Suprapubic skin (tissue), 4 donors: ENCODE data around the gene PTPN14.

Experiments used
- EP300 ChIP-seq: sonication (generic); formaldehyde crosslinking; IDR thresholded peaks from one replicate; pipeline ENCODE4 v1.6.1; 2017; ENCODE audit warnings: antibody characterized with exemption
- POLR2A ChIP-seq, 2 donors: fragments of 450-650 bp; IDR thresholded peaks; one replicate each; pipeline ENCODE4 v1.6.1; 2017; ENCODE audit warnings: antibody characterized with exemption in 2 of 2, mild to moderate bottlenecking in 2 of 2, moderate library complexity in 2 of 2
- POLR2AphosphoS5 ChIP-seq, 3 donors: sonication (generic); formaldehyde crosslinking; IDR thresholded peaks; one replicate each; pipeline ENCODE4 v1.6.1; 2017; ENCODE audit warnings: antibody characterized with exemption in 3 of 3
- TF ChIP-seq, protein P1 (sequence below), 2 donors: fragments of 200-600 bp in 1 of 2; fragments of 450-650 bp in 1 of 2; sonication (generic) in 1 of 2; IDR thresholded peaks; one replicate each; pipeline ENCODE4 v1.5.1; 2016 to 2019; ENCODE audit warnings: antibody characterized with exemption in 2 of 2, mild to moderate bottlenecking in 1 of 2, moderate library complexity in 1 of 2

DNA sequence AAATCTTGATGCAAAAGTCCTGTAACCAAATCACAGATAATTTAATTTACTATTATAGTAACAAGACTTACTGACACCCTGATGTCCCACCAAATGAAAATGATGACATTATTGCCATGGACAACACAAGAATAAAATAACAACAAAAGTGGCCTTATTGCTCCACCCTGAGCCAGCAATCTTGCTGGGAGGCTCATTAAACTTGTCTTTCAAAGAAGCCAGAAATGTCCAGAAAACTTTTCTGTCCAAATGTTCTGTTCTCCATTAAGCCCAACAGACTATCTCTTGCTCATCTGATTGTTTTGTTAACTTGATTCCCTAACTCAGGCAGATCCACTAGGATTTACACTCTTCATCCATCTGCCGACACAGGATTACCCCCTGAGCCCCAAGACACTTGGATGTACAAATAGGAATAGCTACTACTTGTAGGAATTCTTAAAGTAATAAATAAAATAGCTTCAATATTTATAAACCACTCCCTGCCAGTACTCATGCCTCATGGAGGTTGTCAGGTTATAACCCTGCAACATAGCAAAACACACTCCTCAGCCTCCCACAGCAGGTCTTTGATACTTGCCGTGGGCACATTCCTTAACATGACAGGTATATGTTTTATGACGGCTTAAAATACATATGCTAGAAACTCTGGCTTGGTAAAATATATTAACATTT is 84.9 kb downstream of the PTPN14 start:
- TF ChIP-seq EP300 (no peak), POLR2AphosphoS5 (IDR thresholded peaks at IDR 0.05) (no peak), POLR2A (IDR thresholded peaks at IDR 0.05) (no peak)
- TF ChIP-seq, protein P1, sequence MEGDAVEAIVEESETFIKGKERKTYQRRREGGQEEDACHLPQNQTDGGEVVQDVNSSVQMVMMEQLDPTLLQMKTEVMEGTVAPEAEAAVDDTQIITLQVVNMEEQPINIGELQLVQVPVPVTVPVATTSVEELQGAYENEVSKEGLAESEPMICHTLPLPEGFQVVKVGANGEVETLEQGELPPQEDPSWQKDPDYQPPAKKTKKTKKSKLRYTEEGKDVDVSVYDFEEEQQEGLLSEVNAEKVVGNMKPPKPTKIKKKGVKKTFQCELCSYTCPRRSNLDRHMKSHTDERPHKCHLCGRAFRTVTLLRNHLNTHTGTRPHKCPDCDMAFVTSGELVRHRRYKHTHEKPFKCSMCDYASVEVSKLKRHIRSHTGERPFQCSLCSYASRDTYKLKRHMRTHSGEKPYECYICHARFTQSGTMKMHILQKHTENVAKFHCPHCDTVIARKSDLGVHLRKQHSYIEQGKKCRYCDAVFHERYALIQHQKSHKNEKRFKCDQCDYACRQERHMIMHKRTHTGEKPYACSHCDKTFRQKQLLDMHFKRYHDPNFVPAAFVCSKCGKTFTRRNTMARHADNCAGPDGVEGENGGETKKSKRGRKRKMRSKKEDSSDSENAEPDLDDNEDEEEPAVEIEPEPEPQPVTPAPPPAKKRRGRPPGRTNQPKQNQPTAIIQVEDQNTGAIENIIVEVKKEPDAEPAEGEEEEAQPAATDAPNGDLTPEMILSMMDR (IDR thresholded peaks at IDR 0.05) = no peak
